Astrocyte (in vitro differentiated cells and primary cell): ENCODE results near the gene PRDM10. TPM values are rescaled to one million over a fixed set of nuclear protein-coding genes. Genes with fewer than 3 reads are reported as not detected.

Experiments
- DNase-seq: peaks from one replicate; pipeline ENCODE4 v3.0.0-alpha.2; 2010; ENCODE audit warnings: low read depth
- FAIRE-seq: peaks from 2 replicates; lab custom pipeline; 2011; peaks lifted over from hg19 to GRCh38; lab: Jason Lieb, UNC
- H2AFZ ChIP-seq: 2 replicates; pipeline ENCODE4 v1.6.0; 2012; ENCODE audit warnings: low read depth, low read length, inconsistent platforms
- H3K27ac ChIP-seq: 2 replicates; pipeline ENCODE4 v1.5.1; 2011; ENCODE audit warnings: low read depth, low read length, inconsistent platforms
- H3K27me3 ChIP-seq: 2 replicates; pipeline ENCODE4 v1.6.0; 2011; ENCODE audit warnings: low read length, inconsistent platforms; ENCODE audit not compliant: insufficient read depth
- H3K36me3 ChIP-seq: 2 replicates; pipeline ENCODE4 v1.5.1; 2011; ENCODE audit warnings: low read length, inconsistent platforms; ENCODE audit not compliant: insufficient read depth
- H3K4me1 ChIP-seq: 2 replicates; pipeline ENCODE4 v1.5.1; 2011; ENCODE audit warnings: low read length, inconsistent platforms; ENCODE audit not compliant: insufficient read depth
- H3K4me2 ChIP-seq: 2 replicates; pipeline ENCODE4 v1.6.0; 2012; ENCODE audit warnings: low read length, inconsistent platforms
- H3K4me3 ChIP-seq: 2 replicates; pipeline ENCODE4 v1.5.1; 2011; ENCODE audit warnings: low read depth, mild to moderate bottlenecking, low read length, inconsistent platforms; ENCODE audit not compliant: insufficient read depth
- H3K79me2 ChIP-seq: 2 replicates; pipeline ENCODE4 v1.6.0; 2012; ENCODE audit warnings: mild to moderate bottlenecking, low read length, inconsistent platforms; ENCODE audit not compliant: insufficient read depth
- H3K9ac ChIP-seq: 2 replicates; pipeline ENCODE4 v1.6.0; 2012; ENCODE audit warnings: mild to moderate bottlenecking, low read length, inconsistent platforms
- H3K9me3 ChIP-seq: 2 replicates; pipeline ENCODE4 v1.5.1; 2012; ENCODE audit warnings: low read depth, mild to moderate bottlenecking, low read length, inconsistent platforms; ENCODE audit not compliant: insufficient read depth
- H4K20me1 ChIP-seq: 2 replicates; pipeline ENCODE4 v1.6.0; 2012; ENCODE audit warnings: low read length, inconsistent platforms; ENCODE audit not compliant: insufficient read depth
- H3K27ac Mint-ChIP-seq: one replicate; pipeline ENCODE4 v1.8.0; 2021; ENCODE audit warnings: mild to moderate bottlenecking, mixed read lengths; ENCODE audit not compliant: unreplicated experiment
- H3K27me3 Mint-ChIP-seq: one replicate; pipeline ENCODE4 v1.8.0; 2021; ENCODE audit warnings: low read depth, mixed read lengths; ENCODE audit not compliant: unreplicated experiment
- H3K36me3 Mint-ChIP-seq: one replicate; pipeline ENCODE4 v1.8.0; 2021; ENCODE audit warnings: low read depth, mixed read lengths; ENCODE audit not compliant: unreplicated experiment
- H3K4me1 Mint-ChIP-seq: one replicate; pipeline ENCODE4 v1.8.0; 2021; ENCODE audit warnings: low read depth, mixed read lengths; ENCODE audit not compliant: unreplicated experiment
- H3K4me3 Mint-ChIP-seq: one replicate; pipeline ENCODE4 v1.8.0; 2021; ENCODE audit warnings: mild to moderate bottlenecking, moderate library complexity, mixed read lengths; ENCODE audit not compliant: unreplicated experiment
- H3K9me3 Mint-ChIP-seq: one replicate; pipeline ENCODE4 v1.8.0; 2021; ENCODE audit warnings: mild to moderate bottlenecking, mixed read lengths; ENCODE audit not compliant: unreplicated experiment
- CTCF ChIP-seq: IDR thresholded peaks from 2 replicates; pipeline ENCODE4 v1.5.1; 2011; ENCODE audit warnings: low read depth, mild to moderate bottlenecking, inconsistent platforms, low read length, moderate library complexity; ENCODE audit not compliant: insufficient read depth
- EZH2 ChIP-seq: IDR thresholded peaks from 2 replicates; pipeline ENCODE4 v1.6.1; 2012; ENCODE audit warnings: mild to moderate bottlenecking, low read length, inconsistent platforms; ENCODE audit not compliant: insufficient read depth
- total RNA-seq: library from RNA; stranded (reverse); gene quantifications from 2 replicates; pipeline ENCODE4 v1.2.1, GENCODE V29; 2021

Gene PRDM10
- total RNA-seq, 1 donor from 2014 or later, result 10.1 TPM

GRCh38 chr11:129852125-129852740, 150.4 kb downstream of the PRDM10 start:
- no peaks in the 10 kb centered on the region for H3K4me1 ChIP-seq
- H3K4me2 ChIP-seq, result no peak overlapping the region
- peaks cover 3% of the 10 kb centered on the region for H3K9me3 Mint-ChIP-seq
- H3K27ac ChIP-seq, result no peak overlapping the region
- no peak overlapping the region for H2AFZ ChIP-seq
- no peak overlapping the region for H3K9ac ChIP-seq
- H3K9me3 ChIP-seq, result no peaks in the 10 kb centered on the region
- no peaks in the 10 kb centered on the region for H3K79me2 ChIP-seq
- H3K36me3 ChIP-seq, result no peaks in the 10 kb centered on the region
- no peaks in the 10 kb centered on the region for H3K27me3 Mint-ChIP-seq
- DNase-seq, result no peak
- no peak overlapping the region for H3K4me3 ChIP-seq
- H3K36me3 Mint-ChIP-seq, result peaks cover 3% of the 10 kb centered on the region
- H4K20me1 ChIP-seq, result no peaks in the 10 kb centered on the region
- H3K27ac Mint-ChIP-seq, result no peak overlapping the region
- no peaks in the 10 kb centered on the region for H3K4me1 Mint-ChIP-seq
- TF ChIP-seq EZH2, result no peak
- no peak for TF ChIP-seq CTCF
- H3K27me3 ChIP-seq, result peaks cover 36% of the 10 kb centered on the region
- no peak for FAIRE-seq
- H3K4me3 Mint-ChIP-seq, result no peak overlapping the region

Other genes with a start within 250 kb of the PRDM10 start
- not detected in 2 replicates for gene TMEM45B, start 187.0 kb downstream of the PRDM10 start, total RNA-seq
- 19.3 and 24.9 TPM in 2 replicates for gene NFRKB, start 107.3 kb downstream of the PRDM10 start, total RNA-seq
- 804 and 849 TPM in 2 replicates for gene APLP2, start 67.1 kb upstream of the PRDM10 start, total RNA-seq
- gene ST14, start 156.9 kb upstream of the PRDM10 start, total RNA-seq, result 1.4 and 4.2 TPM in 2 replicates